NCI-H1436 (cell line): ENCODE results near the gene HOXD1.

Source experiments
- DNase-seq: peaks from one replicate; lab custom pipeline; 2025; lab: John Stamatoyannopoulos, UW

The HOXD1 gene

GRCh38 chr2:176187899-176188773 lies at the start of gene HOXD1:
Gene HOXD1 (plus strand): TSS chr2:176188668. CDS start chr2:176188802, 134 bp downstream.
- peak; percentile 48 for DNase-seq

- DNase-seq: no peak
Observed at GRCh38 chr2:176138923-176139660, 49.4 kb upstream of the HOXD1 start.

GRCh38 chr2:176139661-176140512 lies 48.6 kb upstream of the HOXD1 start:
- DNase-seq: no peak

- DNase-seq: peak; percentile 90
Observed at GRCh38 chr2:176140513-176141317, 47.8 kb upstream of the HOXD1 start.

GRCh38 chr2:176142281-176142680 lies 46.2 kb upstream of the HOXD1 start:
- DNase-seq: no peak

GRCh38 chr2:176145085-176145969 lies 43.1 kb upstream of the HOXD1 start:
- DNase-seq: no peak

GRCh38 chr2:176146101-176146500 lies 42.4 kb upstream of the HOXD1 start:
- DNase-seq: no peak

- no peak for DNase-seq
Observed at GRCh38 chr2:176146645-176147044, 41.8 kb upstream of the HOXD1 start.

- no peak for DNase-seq
Observed at GRCh38 chr2:176147210-176147799, 41.2 kb upstream of the HOXD1 start.

GRCh38 chr2:176147800-176148496 lies 40.5 kb upstream of the HOXD1 start:
- DNase-seq: no peak

GRCh38 chr2:176148751-176149421 lies 39.6 kb upstream of the HOXD1 start:
- DNase-seq: no peak

- no peak for DNase-seq
Observed at GRCh38 chr2:176149481-176149938, 39.0 kb upstream of the HOXD1 start.

GRCh38 chr2:176149939-176150583 lies 38.4 kb upstream of the HOXD1 start:
- DNase-seq: no peak

GRCh38 chr2:176150584-176151441 lies 37.7 kb upstream of the HOXD1 start:
- no peak for DNase-seq

- DNase-seq: no peak
Observed at GRCh38 chr2:176151442-176152287, 36.8 kb upstream of the HOXD1 start, which contains the start of gene HOXD4. Gene HOXD4 (plus strand): TSS chr2:176151550. CDS start chr2:176151634, 84 bp downstream.
